HG02623 (cell line): Measurements from ENCODE around the gene CCSER1.
"Not testable (repeated sequence)": the region's sequence is repeated elsewhere in the genome, so short reads cannot be mapped to it uniquely, and the experiment has no call there.

ENCODE experiments used
- ATAC-seq: cut with Tn5 transposase; IDR thresholded peaks from one replicate; pipeline ENCODE4 v1.9.1; 2021; ENCODE audit warnings: moderate library complexity; ENCODE audit not compliant: unreplicated experiment

Gene CCSER1

DNA sequence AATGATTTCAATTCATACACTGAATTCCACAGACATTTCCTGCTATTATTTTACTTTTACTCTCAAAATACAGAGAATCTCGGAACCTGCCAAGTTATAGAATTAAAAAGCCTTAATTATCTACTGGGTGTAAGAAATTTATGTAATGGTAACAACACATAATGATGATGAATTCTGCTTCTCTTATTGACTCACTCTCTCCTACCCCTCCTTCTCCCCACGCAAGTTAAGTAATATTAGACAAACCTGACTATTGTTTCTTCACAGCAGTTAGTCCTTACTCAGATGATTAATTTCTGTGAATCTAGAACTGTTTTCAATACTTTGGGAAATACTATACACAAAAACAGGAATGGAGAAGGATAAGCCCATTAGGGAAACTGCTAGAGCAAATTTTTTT is 762.0 kb downstream of the CCSER1 start:
- no peak for ATAC-seq

- not testable (repeated sequence) for ATAC-seq
These were observed 776.2 kb downstream of the CCSER1 start for GRCh38 chr4:90903413-90903812.

DNA sequence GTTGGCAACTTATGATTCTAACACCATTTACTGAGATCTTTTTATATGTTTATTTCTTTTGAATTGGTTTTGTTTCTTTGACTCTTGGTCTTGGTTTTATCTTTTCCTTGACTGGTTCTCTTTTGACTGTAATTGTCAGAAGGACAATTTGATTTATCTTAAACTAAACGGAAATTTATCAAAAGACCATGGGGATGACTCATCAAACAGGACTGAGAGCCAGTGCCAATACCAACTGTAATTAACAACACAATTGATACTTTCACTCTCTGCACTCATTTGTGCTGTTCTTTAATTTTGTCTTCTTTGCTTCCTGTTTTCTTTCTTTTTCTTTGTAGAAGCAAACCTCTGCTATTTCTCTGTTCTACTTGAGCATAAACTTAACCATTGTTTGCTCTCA is 776.8 kb downstream of the CCSER1 start:
- no peak for ATAC-seq

GRCh38 chr4:90906239-90906638 is 779.0 kb downstream of the CCSER1 start:
- no peak for ATAC-seq

GRCh38 chr4:90911724-90912434 is 784.7 kb downstream of the CCSER1 start:
- ATAC-seq, result not testable (repeated sequence)

DNA sequence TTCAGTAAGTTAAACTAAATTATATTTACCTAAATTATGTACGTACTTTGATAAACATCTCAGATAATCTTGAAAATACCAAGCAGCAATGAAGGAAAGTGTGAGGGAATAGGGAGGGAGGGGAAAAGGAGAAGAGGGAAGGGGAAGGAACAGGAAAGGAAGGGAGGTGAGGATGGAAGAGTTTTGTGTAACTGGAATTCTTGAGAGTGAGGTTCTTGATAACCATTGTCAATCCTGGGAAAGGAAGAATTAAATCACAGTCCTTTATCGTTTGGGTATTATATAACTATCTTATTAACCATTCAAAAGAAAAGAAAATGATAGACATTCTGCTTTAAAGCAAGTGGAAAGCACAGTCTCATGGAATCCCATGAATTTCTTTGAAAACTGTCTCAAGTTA is 795.0 kb downstream of the CCSER1 start:
- ATAC-seq, result no peak

DNA sequence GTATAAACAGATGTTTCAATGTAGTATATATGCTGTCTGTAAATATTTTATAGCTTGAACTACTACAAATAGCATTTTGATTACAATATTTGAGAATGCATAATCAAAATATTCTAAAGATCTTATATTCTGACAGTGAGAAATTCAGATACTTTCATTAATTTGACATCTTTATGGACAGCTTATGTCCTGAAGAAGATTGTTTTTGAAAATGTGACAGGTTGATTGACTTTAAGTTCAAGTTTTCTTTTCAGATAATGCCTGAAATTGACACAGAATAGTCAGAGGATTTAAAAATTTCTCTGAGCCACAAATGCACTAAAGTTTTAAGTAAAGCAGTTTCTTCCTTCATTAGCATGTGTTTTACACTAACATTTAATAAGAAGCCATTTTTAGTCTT is 799.8 kb downstream of the CCSER1 start:
- ATAC-seq, result no peak

DNA sequence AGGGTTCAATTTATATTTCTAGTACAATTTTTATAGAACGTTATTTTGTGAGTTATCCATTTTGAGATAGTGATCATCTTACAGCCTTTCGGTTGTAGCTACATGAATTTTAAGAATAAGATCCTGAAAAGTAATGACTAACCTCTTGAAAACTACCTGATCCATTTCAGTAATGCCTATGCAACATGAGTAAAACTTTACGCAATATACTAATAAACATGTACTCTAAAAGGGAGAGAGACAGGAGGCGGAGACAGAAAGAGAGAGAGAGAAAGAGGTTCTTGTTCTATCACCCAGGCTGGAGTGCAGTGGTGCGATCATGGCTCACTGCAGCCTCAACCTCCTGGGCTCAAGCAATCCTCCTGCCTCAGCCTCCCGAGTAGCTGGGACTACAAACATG is 816.1 kb downstream of the CCSER1 start:
- no peak for ATAC-seq

- no peak for ATAC-seq
These were observed 819.8 kb downstream of the CCSER1 start for GRCh38 chr4:90946945-90947344.

DNA sequence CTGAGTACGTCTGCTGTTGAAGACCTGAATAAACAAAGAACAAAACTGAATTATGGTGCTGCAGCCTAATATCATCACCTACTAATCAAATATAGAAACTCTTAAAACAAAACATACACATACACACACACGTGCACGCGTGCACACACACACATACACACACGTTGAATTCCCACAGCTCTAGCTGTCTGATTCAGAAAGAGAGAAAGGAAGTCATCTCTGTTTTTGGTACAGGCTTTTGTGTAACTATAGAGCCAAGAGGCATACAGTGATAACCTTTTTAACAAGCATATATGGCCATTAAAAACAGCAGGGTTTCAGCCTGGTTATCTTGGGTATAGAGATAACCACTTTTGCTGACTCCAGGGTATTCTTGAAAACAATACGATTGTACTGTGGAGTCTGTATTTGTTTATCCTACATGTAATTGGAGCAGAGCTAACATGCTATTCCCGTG is 823.2 kb downstream of the CCSER1 start:
- no peak for ATAC-seq

GRCh38 chr4:90951037-90951436 is 823.8 kb downstream of the CCSER1 start:
- ATAC-seq, result no peak

GRCh38 chr4:90958256-90958895 is 831.2 kb downstream of the CCSER1 start:
- no peak for ATAC-seq

DNA sequence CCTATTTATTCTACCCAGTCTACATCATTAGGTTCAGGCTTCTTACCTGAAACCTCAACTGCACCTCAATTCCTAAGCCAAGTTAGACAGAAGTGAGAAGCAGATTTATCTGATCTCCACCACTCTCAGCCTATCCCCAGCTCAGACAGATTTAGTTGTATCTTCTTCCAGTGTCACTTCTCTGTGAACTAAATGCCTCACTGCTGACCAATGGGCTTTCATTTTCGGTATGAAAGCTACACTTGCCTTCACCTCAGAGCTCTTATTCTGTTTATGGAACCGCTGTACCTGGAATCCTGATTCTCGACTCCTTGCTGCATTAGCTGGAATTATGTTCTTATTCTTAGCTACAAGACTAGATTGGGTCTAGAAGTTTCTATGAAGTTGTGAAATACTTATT is 833.2 kb downstream of the CCSER1 start:
- no peak for ATAC-seq

DNA sequence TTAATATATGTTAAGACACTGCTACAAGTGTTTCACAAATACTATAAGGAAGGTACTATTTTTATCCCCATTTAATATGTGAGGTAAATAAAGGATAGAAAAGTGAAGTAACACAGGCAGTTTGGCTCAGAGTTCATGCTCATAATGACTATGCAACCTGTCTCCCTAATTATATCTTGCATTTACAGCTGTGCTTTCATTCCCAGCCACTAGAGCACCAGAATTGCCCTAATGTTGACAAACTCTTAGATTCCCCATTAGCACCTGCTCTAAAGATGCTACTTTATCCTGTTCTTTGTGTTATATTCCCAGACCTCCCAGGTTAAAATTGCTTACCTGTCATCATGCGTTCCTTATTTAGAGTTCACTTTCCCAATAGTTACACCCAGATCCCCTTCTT is 833.6 kb downstream of the CCSER1 start:
- ATAC-seq, result no peak

DNA sequence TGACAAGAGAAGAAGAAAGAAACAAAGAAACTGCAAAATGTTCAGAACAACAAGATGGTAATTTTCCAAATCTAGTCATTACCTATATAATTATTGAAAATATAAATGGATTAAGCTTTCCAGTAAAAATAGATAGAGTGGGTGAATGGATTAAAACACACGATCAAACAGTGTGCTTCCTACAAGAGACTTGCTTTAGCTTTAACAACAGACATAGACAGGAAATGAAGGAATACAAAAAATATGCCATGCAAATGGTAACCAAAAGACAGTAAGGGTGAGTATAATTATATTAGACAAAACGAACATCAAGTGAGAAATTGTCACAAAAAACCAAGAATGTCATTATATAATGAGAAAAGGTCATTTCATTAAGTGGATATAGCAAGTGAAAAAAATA is 842.8 kb downstream of the CCSER1 start:
- ATAC-seq, result no peak

GRCh38 chr4:90977726-90978125 is 850.5 kb downstream of the CCSER1 start:
- ATAC-seq, result no peak

- no peak for ATAC-seq
These were observed 852.4 kb downstream of the CCSER1 start for GRCh38 chr4:90979556-90979955.

- no peak for ATAC-seq
These were observed 855.6 kb downstream of the CCSER1 start for GRCh38 chr4:90982813-90983212.

DNA sequence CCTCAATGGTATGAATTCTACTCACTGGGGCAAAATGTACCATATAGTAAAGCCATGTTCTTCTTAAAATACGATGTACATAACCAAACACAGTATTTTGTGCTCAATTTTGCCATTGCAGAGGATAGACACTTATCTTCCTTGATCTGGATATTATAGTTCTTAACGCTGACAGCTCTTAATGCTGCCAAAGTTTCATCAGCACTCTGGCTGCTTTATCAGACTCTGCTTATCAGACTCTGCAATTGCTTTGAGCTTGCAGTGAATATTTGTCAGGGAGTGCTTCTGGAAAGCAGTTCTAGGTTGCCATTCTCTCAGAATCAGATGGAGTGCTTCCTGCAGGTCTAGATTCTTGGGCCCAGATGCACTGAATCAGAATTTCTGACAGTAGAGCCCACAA is 863.1 kb downstream of the CCSER1 start:
- ATAC-seq, result no peak

GRCh38 chr4:90992213-90992612 is 865.0 kb downstream of the CCSER1 start:
- ATAC-seq, result no peak

DNA sequence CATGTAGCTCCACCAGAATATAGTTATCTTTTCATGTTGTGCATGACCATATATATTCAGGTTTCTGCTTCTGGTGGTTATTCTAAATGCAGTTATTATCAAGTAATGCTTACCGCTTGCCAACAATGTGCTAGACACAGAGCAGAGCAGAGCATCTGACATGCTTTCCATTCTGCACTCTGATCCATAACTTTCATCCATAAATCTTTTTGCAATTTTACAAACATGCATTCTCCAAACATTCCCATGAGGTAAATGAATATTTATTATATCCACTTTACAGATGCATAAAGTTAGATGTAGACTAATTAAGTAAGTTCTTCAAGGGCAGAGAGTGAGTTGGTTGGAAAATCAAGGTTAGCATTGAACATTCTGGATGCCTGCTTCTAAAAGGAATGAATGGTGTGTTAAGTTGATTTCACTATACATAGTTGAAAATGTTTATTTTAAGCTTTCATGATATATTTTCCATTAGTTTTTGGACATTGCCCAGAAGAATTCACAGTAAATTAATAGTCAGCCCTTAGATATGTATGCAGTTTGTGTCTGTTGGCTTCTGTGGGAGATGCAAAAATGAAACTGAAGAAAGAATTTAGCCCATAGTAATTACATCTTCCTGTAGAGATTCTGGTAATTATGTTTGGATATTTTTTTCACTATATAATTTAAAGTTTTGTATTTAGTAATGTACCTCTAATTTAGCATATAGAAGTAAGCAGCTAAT is 867.8 kb downstream of the CCSER1 start:
- ATAC-seq, result no peak

GRCh38 chr4:90995996-90996395 is 868.8 kb downstream of the CCSER1 start:
- no peak for ATAC-seq
